Activated effector memory CD4-positive, alpha-beta T cell treated with Interleukin-2 at 50 U/mL for 16 hours (primary cell): ENCODE data around the gene CIB1.

Experiments used
- DNase-seq: peaks from one replicate; pipeline ENCODE4 v3.0.0-alpha.2; 2020

The CIB1 gene

DNA sequence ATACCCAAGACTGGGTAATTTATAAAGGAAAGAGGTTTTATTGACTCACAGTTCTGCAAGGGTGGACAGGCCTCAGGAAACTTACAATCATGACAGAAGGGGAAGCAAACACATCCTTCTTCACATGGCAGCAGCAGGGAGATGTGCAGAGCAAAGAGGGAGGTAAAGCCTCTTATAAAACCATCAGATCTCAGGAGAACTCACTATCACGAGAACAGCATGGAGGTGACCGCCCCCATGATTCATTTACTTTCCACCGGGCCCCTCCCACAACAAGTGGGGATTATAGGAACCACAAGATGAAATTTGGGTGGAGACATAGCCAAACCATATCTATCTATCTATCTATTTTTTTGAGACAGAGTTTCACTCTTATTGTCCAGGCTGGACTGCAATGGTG lies 5.6 kb upstream of the CIB1 start:
- DNase-seq = no peak

DNA sequence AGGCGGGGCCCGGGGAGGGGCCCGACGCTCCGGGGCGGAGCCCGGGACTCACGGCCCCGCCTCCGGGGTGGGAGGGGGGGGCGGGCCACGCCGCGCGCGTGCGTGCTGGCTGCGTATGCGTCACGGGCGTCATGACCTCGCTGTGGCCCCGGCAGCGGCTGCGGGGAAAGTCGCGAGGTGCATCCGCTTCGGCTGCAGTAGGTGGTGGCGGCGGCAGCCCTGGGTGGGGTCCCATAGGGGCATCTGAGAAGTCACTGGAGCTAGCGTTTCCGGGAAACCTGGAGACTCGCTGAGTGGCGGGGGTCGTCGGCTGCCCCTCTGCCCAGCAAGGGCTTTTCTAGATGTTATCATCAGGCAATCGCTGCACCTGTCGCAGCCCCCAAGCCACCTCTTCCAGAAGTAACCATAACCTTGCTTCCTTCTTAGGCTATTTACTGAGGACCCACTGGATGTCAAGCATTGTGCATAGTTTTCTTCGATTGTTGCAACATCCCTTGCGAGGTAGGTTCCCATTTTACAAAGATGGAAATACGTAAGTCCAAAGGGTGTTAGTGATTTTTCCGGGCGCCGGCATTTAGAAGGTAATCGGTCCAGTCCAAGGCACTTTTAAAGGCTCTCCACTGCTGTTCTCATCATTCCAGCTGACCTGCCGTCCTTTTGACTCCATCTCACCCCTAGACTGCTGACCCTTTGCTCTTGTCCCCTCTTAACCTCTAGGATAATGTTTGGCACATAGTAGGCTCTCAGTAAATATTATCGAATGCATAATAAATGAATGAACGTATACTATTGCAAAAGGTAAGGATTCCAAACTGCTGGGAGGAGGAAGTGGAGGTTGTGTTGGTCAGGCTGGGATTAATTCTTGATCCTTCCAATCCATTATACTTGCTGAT lies 601 bp upstream of the CIB1 start, which contains the start of gene GDPGP1:
Gene GDPGP1 (plus strand): TSS at position 114 of the 893 bp plus-strand sequence. CDS start 6,700 bp downstream, outside the sequence.
- no peak for DNase-seq

DNA sequence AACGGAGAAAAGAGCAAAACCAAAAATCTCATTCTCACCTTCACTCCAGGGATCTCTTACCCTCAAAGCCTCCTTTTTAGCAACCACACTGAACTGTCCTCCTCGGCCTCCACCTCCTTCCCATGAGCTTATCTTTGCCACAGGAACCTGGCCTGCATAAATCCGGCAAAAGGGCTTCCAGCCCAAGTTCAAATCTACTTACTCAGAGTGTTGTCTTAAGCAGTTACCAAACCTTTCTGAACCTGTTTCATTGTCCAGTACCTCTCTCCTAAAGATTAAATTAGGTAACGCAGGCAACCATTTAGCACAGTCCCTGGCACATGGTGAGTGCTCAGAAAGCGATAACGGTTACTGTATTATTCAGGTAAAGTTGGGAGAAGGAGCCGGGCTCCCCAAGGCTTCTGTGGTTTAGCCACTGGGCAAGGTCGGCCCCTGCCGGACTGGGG lies 777 bp downstream of the CIB1 start:
- no peak for DNase-seq

DNA sequence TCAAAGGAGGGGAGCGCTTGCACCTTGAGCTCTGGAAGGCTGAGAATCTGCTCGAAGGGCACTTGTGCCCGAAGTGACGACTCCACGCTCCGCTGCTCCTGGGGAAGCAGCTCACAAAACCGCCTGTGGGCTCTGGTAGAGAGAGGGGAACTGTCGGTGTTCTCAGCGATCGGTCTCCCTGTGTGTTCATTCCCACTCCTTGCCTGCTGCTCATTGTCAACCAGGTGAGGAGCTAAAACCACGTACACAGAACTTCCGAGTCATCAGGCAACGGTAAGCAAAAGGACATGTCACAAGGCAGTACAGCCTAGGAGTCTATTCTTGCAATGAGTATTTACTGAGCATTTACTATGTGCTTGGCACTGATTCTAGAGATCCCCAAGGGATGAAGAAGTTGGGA lies 1.5 kb downstream of the CIB1 start:
- no peak for DNase-seq

DNA sequence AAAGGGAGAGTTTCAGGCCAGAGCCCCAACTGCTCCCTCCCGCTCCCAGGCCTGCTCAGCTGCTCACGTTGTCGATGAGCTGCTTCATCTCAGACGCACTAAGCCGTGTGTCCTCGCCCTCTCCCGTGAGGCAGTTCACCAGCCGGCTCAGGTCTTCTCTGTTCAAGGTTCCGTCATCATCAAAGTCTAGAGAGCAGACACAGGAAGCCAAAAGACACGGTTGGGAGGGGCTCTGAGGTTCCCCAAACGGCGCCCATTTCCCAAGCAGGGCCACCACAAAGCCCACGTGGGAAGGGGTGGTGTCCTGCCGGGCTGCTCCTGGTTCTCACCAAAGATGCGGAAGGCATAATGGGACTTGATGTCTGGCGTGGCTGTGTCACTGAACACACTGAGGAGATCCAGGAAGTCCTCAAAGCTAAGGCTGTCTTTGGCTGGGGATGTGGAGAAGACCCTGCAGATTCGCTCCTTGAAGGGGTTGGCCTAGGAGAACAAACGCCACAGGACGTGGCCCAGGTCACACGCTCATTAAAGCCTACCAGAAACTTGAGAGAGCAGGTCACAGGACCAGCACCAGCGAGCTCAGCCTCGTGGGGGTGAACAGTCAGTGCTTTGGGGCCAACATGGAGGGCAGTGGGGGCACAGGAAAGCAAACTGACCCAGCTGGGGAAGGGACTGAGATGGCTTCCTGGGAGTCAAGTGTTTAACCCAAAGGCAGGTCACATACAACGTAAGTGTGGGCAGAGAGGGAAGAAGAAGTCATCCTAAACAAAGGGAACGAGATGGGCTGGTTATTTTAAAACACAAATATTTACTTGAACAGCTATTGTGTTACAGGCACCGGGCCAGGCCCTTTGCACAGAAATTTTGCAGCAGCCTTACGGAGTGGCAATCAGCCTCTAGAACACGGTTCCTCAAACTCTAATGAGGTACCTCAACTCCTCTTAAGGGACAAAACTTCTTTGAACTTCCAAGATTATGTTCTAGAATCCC lies 2.4 kb downstream of the CIB1 start:
- DNase-seq = peak; percentile 76

DNA sequence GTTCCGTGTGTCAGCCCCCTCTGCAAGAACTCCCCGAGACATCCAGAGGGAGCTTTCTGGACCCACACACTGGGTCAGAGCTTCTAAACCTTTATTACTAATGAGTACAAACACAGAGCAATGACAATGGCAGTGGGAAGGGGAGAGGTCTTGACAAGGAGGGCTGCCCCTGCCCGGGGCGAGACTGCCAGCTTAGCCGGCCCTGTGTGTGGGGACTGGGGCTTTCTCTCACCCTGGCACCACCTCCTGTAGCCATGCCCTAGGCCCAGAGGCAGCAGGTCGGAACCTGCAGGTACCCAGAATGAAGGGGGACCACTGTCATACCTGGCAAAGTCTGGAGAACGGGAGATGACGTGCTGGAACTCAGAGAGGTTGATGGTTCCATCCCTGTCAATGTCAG lies 3.1 kb downstream of the CIB1 start:
- DNase-seq = no peak

DNA sequence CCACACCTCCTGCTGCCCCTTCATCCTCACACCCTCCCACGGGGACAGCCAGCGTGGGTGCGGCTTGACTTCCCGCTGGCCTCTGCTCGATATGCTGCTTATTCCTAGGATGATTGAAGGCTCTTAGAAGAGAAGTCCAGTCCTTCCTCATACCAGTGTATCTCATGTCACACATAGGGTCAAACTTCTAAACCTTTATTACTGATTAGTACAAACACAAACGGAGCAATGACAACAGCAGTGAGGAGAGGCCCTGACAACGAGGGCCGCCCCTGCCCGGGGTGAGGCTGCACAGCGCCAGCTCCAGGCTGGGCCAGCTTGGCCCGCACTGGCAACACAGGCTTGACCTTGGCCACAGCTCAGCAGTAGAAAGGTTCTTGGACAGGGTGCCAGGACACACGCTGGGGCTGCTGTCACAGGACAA lies 3.7 kb downstream of the CIB1 start:
- no peak for DNase-seq

DNA sequence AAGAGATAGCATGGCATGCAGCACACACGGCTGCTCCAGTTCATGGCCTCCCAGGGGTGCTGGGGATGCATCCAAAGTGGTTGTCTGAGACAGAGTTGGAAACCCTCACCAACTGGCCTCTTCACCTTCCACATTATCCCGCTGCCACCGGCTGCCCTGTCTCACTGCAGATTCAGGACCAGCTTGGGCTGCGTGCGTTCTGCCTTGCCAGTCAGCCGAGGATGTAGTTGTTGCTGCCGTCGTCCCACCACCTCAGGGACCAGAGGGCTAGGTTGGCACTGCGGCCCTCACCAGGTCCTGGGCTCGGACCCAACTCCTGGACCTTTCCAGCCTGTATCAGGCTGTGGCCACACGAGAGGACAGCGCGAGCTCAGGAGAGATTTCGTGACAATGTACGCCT lies 4.8 kb downstream of the CIB1 start:
- DNase-seq = no peak

DNA sequence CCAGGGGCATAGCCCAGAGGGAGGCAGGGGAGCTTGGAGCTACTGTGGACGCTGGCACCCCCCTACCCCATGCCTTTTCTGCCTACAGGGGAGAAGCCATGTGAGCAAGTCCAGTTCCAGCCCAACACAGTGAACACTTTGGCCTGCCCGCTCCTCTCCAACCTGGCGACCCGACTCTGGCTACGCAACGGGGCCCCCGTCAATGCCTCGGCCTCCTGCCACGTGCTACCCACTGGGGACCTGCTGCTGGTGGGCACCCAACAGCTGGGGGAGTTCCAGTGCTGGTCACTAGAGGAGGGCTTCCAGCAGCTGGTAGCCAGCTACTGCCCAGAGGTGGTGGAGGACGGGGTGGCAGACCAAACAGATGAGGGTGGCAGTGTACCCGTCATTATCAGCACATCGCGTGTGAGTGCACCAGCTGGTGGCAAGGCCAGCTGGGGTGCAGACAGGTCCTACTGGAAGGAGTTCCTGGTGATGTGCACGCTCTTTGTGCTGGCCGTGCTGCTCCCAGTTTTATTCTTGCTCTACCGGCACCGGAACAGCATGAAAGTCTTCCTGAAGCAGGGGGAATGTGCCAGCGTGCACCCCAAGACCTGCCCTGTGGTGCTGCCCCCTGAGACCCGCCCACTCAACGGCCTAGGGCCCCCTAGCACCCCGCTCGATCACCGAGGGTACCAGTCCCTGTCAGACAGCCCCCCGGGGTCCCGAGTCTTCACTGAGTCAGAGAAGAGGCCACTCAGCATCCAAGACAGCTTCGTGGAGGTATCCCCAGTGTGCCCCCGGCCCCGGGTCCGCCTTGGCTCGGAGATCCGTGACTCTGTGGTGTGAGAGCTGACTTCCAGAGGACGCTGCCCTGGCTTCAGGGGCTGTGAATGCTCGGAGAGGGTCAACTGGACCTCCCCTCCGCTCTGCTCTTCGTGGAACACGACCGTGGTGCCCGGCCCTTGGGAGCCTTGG lies 5.6 kb downstream of the CIB1 start:
- no peak for DNase-seq

DNA sequence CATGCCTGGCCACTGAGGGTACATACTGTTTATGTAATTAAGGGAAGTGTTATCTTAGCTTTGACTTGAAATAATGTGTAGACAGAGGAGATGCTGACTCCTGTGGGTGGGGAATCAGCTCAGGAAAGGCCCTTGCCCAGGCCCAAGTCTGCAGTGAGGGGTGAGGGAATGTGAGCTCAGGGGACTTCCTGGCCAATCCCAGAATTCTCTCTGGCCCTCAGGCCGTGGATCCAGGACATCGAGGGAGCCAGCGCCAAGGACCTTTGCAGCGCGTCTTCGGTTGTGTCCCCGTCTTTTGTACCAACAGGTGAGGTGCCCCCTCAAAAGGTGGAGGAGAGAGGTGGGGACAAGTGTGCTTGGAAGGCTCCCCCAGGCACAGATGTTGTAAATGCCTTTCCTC lies 6.4 kb downstream of the CIB1 start:
- DNase-seq = no peak

DNA sequence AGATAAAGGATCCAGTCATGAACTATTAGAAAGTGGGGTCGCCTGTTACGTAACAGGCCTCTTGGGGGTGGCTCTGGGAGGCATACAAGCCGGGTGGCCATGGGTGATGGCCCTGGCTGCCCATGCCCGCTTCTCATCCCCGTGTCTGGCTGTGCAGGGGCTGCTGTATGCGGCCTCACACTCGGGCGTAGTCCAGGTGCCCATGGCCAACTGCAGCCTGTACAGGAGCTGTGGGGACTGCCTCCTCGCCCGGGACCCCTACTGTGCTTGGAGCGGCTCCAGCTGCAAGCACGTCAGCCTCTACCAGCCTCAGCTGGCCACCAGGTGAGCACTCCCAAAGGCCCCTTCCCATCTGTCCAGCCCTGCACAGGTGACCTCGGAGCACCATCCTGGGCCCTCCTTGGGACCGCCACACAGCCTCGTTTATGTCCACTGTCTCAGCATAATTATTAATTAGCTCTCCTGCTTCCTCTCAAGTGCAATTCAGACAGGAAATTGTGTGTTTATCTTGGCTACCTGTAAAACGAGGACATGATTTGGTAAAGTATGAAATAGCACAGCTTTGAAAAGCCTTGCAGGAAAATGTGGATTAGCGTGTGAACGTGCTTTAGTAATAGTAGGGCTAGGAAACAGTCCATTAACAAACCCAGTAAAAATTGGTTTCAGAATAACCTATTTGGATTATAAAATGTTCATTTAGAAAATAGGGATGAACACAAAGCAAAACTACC lies 8.1 kb downstream of the CIB1 start:
- no peak for DNase-seq

DNA sequence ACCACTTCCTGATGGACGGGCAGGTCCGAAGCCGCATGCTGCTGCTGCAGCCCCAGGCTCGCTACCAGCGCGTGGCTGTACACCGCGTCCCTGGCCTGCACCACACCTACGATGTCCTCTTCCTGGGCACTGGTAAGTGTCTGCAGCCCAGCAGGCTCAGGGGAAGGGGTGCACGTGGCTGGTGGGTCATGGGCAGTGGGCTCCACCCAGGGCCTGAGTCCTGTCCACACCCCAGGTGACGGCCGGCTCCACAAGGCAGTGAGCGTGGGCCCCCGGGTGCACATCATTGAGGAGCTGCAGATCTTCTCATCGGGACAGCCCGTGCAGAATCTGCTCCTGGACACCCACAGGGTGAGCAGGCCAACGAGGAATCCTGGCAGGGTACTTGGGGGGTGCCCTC lies 8.7 kb downstream of the CIB1 start:
- no peak for DNase-seq

DNA sequence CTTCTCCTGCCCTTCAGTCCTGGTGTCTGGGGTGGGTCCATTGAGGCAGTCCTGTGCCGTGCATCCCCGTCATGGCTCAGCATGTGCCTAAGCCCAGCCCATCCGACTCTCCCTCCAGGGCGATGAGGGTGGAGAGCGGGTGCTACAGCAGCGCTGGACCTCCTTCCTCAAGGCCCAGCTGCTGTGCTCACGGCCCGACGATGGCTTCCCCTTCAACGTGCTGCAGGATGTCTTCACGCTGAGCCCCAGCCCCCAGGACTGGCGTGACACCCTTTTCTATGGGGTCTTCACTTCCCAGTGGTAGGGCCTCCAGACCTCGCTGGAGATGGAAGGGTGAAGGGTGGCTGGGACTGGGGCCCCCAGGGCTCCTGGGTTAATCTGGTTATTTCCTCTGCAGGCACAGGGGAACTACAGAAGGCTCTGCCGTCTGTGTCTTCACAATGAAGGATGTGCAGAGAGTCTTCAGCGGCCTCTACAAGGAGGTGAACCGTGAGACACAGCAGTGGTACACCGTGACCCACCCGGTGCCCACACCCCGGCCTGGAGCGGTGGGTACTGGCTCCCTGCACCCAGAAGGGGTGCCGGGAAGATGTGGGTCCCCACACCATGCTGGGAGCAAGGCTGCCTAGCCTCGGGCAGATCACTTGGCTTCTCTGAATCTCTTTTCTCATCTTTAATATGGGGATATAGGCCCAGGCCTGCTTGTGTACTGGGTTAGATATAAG lies 10.1 kb downstream of the CIB1 start:
- DNase-seq = no peak

DNA sequence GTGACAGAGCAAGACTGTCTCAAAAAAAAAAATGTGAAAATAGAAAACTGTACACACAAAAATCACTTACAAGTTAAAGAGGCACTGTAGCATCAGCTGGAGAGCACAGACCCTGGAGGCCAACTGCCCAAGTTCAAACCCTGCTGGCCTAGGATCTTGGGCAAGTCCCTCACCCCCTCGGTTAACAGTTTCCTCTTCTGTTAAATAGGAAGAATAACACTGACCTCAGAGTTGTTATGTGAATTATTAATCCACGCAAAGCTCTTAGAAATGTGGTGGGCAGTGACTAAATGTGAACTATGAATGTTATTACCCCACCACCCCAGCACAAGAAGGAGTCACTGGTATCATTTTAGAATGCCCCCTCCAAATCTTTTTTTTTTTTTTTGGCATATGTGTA lies 11.2 kb downstream of the CIB1 start:
- no peak for DNase-seq

DNA sequence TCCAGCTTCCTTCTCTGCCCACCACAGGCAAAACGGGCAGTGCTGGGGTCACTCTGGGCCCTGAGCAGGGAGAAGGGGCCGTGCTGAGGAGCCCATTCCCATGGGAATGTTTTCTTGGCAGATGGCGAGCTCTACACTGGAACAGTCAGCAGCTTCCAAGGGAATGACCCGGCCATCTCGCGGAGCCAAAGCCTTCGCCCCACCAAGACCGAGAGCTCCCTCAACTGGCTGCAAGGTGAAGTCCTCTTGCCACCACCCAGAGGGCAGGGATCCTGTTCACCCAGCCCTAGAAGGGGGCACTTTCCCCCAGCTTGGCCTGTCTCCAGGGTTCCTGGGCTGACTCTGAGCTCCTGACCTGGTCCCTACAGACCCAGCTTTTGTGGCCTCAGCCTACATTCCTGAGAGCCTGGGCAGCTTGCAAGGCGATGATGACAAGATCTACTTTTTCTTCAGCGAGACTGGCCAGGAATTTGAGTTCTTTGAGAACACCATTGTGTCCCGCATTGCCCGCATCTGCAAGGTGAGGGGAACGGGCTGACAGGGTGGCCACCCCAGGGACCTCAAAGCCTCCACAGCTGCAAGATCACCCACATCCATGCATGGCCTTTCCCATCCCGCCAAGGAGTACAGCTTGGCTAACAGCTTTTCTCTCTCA lies 12.4 kb downstream of the CIB1 start:
- no peak for DNase-seq

DNA sequence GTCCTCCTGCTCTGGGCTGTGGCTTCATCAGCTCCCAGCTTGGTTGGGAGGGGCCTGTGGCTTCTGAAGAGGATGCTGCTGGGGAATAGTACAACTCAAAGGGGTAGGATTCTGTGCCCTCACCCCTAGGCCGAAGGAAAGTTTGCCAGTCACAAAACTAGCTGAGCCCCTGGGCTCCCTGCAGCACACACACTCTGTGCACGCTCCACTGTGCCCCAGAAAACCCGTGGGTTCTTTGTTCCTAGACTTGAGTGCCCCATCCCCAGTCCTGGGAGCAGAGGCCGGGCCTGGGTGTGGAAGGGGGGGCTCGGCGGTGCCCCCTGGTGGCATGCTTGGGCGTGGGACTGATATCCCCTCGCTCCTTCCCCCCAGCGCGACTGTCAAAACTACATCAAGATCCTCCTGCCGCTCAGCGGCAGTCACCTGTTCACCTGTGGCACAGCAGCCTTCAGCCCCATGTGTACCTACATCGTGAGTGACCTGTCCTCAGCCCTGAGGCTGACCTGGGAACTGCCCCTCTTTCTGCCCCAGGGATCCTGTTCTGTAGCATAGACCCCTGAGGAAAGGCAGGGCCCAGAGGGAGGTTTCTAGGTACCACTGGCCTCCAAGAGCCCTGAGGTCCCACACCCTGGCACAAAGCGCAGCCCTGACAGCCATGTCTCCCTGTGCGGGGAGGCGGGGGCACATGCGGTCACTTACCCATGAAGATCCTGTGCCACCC lies 14.2 kb downstream of the CIB1 start:
- DNase-seq = peak; percentile 31

DNA sequence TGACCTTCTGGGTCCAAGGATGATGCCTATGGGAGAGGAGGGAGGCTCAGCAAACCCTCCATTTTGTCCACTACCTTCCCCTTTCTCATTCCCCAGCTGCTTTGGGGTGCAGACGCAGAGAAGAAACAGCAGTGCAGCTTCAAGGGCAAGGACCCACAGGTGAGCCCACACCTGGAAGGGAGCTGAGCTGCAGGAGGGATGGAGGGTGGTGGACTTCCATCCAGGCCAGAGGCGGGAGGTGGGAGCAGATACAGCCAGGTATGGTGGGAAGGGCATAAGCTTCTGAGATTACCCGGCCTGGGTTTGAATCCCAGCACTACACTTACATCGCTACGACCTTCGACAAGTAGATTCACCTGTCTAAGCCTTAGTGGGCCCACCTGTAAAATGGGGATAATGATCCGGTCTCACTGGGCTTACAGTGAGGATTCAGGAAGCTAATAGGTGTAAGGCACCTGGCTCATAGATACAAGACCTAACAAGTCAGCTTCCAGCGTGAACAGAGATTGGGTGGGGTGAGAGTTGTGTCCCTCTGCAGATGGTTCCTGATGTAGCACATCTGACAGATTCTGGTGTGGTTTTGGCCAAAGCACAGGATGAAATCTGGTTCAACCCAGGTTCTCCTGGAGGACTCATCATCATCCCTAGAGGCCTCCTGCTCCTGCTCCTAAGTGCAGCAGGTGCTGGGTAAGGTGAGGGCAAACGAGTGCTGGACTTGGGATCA lies 15.9 kb downstream of the CIB1 start:
- no peak for DNase-seq

DNA sequence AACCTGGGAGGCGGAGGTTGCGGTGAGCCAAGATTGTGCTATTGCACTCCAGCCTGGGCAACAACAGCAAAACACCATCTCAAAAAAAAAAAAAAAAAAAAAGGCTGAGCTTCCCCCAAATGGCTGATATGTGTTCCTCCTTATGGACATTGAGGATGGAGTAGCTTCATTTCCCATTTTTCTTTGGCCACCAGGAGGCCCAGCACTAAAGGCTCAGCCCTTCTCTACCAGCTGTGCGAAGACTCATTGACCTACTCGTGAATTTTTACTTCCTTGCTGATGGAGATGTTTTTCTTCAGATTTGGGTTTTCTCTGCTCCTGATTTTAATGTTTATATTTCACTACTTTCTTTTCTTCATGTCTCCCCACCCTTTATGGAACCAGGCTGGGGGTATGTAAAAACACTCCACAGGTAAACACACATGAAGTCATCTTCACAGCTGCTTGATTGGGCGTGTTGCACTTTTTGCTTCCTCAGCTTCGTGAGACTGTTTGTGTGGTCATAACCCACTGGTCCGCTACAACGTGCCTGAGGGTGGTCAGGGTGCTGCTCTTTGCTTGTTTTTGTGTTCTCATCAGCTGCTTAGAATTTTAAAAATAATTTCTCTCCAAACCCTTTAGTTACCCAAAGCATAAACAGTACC lies 19.1 kb downstream of the CIB1 start:
- no peak for DNase-seq
